DOHH2 (cell line): ENCODE measurements around the gene CERK.

Experiments
- H3F3A ChIP-seq: fragments of 200-600 bp; sonication (generic), shearing (Covaris generic); 2 replicates; pipeline ENCODE4 v1.6.0; 2016; ENCODE audit warnings: antibody characterized with exemption, mild to moderate bottlenecking; ENCODE audit not compliant: control insufficient read depth, insufficient read depth
- H3K27ac ChIP-seq: fragments of 200-600 bp; sonication (generic); 2 replicates; pipeline ENCODE4 v1.5.1; 2014; ENCODE audit warnings: low read depth, mild to moderate bottlenecking, low read length, moderate library complexity
- H3K27me3 ChIP-seq: fragments of 200-600 bp; sonication (generic); 2 replicates; pipeline ENCODE4 v1.6.1; 2014; ENCODE audit warnings: mild to moderate bottlenecking, low read length, mixed read lengths; ENCODE audit not compliant: control insufficient read depth
- H3K36me3 ChIP-seq: fragments of 200-600 bp; sonication (generic); 2 replicates; pipeline ENCODE4 v1.6.1; 2014; ENCODE audit warnings: mild to moderate bottlenecking, low read length, moderate library complexity, mixed read lengths; ENCODE audit not compliant: control insufficient read depth
- H3K4me1 ChIP-seq: fragments of 200-600 bp; sonication (generic); 2 replicates; pipeline ENCODE4 v1.6.1; 2014; ENCODE audit warnings: mild to moderate bottlenecking, low read length, mixed read lengths; ENCODE audit not compliant: control insufficient read depth
- H3K4me2 ChIP-seq: fragments of 200-600 bp; sonication (generic); 2 replicates; pipeline ENCODE4 v1.6.0; 2014; ENCODE audit warnings: mild to moderate bottlenecking, low read length, moderate library complexity
- H3K4me3 ChIP-seq: fragments of 200-600 bp; sonication (generic); 2 replicates; pipeline ENCODE4 v1.5.1; 2014; ENCODE audit warnings: mild to moderate bottlenecking, low read length, mixed read lengths
- H3K79me2 ChIP-seq: fragments of 200-600 bp; sonication (generic); 2 replicates; pipeline ENCODE4 v1.6.1; 2014; ENCODE audit warnings: mild to moderate bottlenecking, low read length, mixed read lengths; ENCODE audit not compliant: control insufficient read depth
- H3K9me2 ChIP-seq: fragments of 200-600 bp; sonication (generic); replicated peaks from 2 replicates; pipeline ENCODE4 v1.6.1; 2014; ENCODE audit warnings: mild to moderate bottlenecking, low read length, mixed read lengths; ENCODE audit not compliant: control insufficient read depth
- H3K9me3 ChIP-seq: fragments of 200-600 bp; sonication (generic); 2 replicates; pipeline ENCODE4 v1.6.1; 2014; ENCODE audit warnings: antibody characterized with exemption, low read length, mixed read lengths; ENCODE audit not compliant: control insufficient read depth, insufficient read depth
- H4K20me1 ChIP-seq: fragments of 200-600 bp; sonication (generic); 2 replicates; pipeline ENCODE4 v1.6.0; 2014; ENCODE audit warnings: low read depth, mild to moderate bottlenecking, antibody characterized with exemption, low read length, moderate library complexity; ENCODE audit not compliant: control insufficient read depth, insufficient read depth
- EZH2phosphoT487 ChIP-seq: fragments of 200-600 bp; sonication (generic); IDR thresholded peaks from 2 replicates; pipeline ENCODE4 v1.6.1; 2017; ENCODE audit warnings: borderline replicate concordance, mild to moderate bottlenecking, antibody characterized with exemption, low read length, moderate library complexity, mixed read lengths
- TF ChIP-seq, protein P1 (sequence below): fragments of 200-600 bp; sonication (generic); IDR thresholded peaks from one replicate; pipeline ENCODE4 v1.5.1; 2014; ENCODE audit warnings: antibody characterized with exemption, mild to moderate bottlenecking, low read depth, low read length; ENCODE audit not compliant: poor library complexity, severe bottlenecking

The CERK gene

DNA sequence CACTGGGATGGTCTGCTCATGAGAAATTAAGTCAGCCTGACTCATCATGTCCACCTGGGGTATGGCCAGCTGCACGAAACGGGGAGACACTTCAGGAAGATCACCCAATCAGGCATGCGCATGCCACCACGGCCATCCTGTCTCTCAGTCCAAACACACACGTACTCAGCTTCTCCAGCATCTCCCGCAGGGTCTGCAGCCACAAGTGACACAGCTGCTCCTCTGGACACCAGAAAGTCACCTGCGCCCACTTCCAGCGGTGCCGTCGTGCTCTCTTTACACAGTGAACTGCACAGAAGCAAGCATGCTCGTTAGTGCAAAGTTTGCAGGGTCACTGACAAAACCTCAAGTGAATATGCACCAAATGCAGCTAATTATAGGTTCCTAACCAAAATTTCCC, 18.1 kb downstream of the CERK start:
- no peaks in the 10 kb centered on the region for H3K4me1 ChIP-seq
- H3K4me3 ChIP-seq, result no peak overlapping the region
- H3K79me2 ChIP-seq, result 0 out of 2 replicates have a peak, but pooled peaks cover 2% of the 10 kb centered on the region
- TF ChIP-seq, protein P1, sequence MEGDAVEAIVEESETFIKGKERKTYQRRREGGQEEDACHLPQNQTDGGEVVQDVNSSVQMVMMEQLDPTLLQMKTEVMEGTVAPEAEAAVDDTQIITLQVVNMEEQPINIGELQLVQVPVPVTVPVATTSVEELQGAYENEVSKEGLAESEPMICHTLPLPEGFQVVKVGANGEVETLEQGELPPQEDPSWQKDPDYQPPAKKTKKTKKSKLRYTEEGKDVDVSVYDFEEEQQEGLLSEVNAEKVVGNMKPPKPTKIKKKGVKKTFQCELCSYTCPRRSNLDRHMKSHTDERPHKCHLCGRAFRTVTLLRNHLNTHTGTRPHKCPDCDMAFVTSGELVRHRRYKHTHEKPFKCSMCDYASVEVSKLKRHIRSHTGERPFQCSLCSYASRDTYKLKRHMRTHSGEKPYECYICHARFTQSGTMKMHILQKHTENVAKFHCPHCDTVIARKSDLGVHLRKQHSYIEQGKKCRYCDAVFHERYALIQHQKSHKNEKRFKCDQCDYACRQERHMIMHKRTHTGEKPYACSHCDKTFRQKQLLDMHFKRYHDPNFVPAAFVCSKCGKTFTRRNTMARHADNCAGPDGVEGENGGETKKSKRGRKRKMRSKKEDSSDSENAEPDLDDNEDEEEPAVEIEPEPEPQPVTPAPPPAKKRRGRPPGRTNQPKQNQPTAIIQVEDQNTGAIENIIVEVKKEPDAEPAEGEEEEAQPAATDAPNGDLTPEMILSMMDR, result no peak
- TF ChIP-seq EZH2phosphoT487, result no peak
- no peaks in the 10 kb centered on the region for H3K9me2 ChIP-seq
- peaks cover 34% of the 10 kb centered on the region for H3K36me3 ChIP-seq
- no peaks in the 10 kb centered on the region for H3K27me3 ChIP-seq
- no peaks in the 10 kb centered on the region for H4K20me1 ChIP-seq
- H3K27ac ChIP-seq, result no peak overlapping the region
- no peaks in the 10 kb centered on the region for H3F3A ChIP-seq
- H3K4me2 ChIP-seq, result no peak overlapping the region
- H3K9me3 ChIP-seq, result no peaks in the 10 kb centered on the region

DNA sequence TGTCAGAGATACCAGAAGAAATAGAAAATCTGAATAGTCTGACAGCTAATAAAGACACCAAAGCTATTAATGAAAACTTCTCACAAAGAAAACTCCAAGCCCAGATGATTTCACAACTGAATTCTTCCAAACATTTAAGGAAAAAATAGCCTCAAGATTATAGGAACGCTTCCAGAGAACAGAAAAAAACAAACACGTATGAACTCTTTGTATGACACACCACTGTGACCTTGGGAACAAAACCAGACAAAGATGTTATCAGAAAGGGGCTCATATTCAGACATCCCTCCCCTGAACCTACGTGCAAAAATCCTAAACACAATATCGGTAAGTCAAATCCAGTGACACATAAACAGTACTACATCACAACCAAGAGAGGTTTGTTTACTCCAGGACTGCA, 23.5 kb downstream of the CERK start:
- Histone ChIP-seq H3K27ac (no peak overlapping the region), H3K4me2 (no peak overlapping the region), H3K4me1 (no peaks in the 10 kb centered on the region), H3K4me3 (no peak overlapping the region), H3F3A (no peaks in the 10 kb centered on the region), H3K9me2 (no peaks in the 10 kb centered on the region), H3K27me3 (no peaks in the 10 kb centered on the region), H3K9me3 (no peaks in the 10 kb centered on the region), H3K36me3 (peaks cover 49% of the 10 kb centered on the region), H4K20me1 (no peaks in the 10 kb centered on the region), H3K79me2 (no peaks in the 10 kb centered on the region)
- TF ChIP-seq EZH2phosphoT487, result no peak
- TF ChIP-seq, protein P1, result no peak

DNA sequence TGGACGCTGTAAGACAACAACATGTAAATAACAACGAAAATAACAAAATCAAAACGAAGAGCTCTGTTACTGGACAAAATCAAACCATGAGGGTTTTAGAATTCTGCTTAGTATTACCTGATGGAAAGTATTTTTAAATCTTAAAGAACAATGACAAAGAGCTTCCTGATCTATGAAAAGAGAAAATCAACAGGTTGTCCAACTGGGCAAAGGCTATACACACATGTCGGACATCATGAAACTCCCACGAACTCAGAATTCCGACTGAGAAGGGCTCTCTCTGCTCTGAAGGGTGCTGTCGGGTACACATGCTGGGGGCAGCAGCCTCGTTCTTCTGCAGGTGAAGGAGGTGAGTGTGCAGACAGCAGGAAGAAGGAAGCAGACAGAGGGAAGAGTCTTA, 25.8 kb downstream of the CERK start:
- H4K20me1 ChIP-seq, result no peaks in the 10 kb centered on the region
- peaks cover 45% of the 10 kb centered on the region for H3K36me3 ChIP-seq

More for the DNA sequence above, 25.8 kb downstream of the CERK start:
- H3K79me2 ChIP-seq, result no peaks in the 10 kb centered on the region
- no peak overlapping the region for H3K4me3 ChIP-seq
- no peaks in the 10 kb centered on the region for H3K9me3 ChIP-seq
- no peak for TF ChIP-seq EZH2phosphoT487
- TF ChIP-seq, protein P1, result no peak
- H3K27ac ChIP-seq, result no peak overlapping the region
- no peak overlapping the region for H3K4me2 ChIP-seq
- H3K4me1 ChIP-seq, result no peaks in the 10 kb centered on the region
- H3K9me2 ChIP-seq, result no peaks in the 10 kb centered on the region
- H3K27me3 ChIP-seq, result no peaks in the 10 kb centered on the region
- no peaks in the 10 kb centered on the region for H3F3A ChIP-seq
